SKM-1 (cell line): Measurements from ENCODE around the gene AKT2.

Source experiments
- DNase-seq: peaks from one replicate; lab custom pipeline; 2025; ENCODE audit not compliant: unreplicated experiment; lab: John Stamatoyannopoulos, UW

AKT2 gene

GRCh38 chr19:40302224-40303011 is 17.3 kb upstream of the AKT2 start:
- DNase-seq, result no peak

GRCh38 chr19:40300668-40301067 is 15.5 kb upstream of the AKT2 start:
- DNase-seq, result no peak

GRCh38 chr19:40298026-40298425 is 12.9 kb upstream of the AKT2 start:
- DNase-seq, result no peak

GRCh38 chr19:40294560-40294959 is 9.4 kb upstream of the AKT2 start:
- no peak for DNase-seq

GRCh38 chr19:40286971-40287421 is 1.9 kb upstream of the AKT2 start:
- DNase-seq, result no peak

GRCh38 chr19:40286235-40286970 is 1.3 kb upstream of the AKT2 start:
- DNase-seq, result no peak

GRCh38 chr19:40285353-40286234 is 449 bp upstream of the AKT2 start:
- peak; percentile 99 for DNase-seq

GRCh38 chr19:40284251-40284500 is 969 bp downstream of the AKT2 start:
- no peak for DNase-seq

- no peak for DNase-seq
Measured at GRCh38 chr19:40283414-40284250, 1.5 kb downstream of the AKT2 start.

GRCh38 chr19:40282920-40283319 is 2.2 kb downstream of the AKT2 start:
- no peak for DNase-seq

GRCh38 chr19:40282209-40282580 is 3.0 kb downstream of the AKT2 start:
- no peak for DNase-seq

GRCh38 chr19:40281381-40282208 is 3.5 kb downstream of the AKT2 start:
- no peak for DNase-seq

- no peak for DNase-seq
Measured at GRCh38 chr19:40280608-40281221, 4.4 kb downstream of the AKT2 start.

- no peak for DNase-seq
Measured at GRCh38 chr19:40279761-40280607, 5.2 kb downstream of the AKT2 start.

GRCh38 chr19:40279120-40279551 is 6.0 kb downstream of the AKT2 start:
- DNase-seq, result no peak

GRCh38 chr19:40278361-40279035 is 6.6 kb downstream of the AKT2 start:
- no peak for DNase-seq

GRCh38 chr19:40277356-40278059 is 7.6 kb downstream of the AKT2 start:
- no peak for DNase-seq
